ENCODE data around the gene CHID1. TPM values are rescaled to one million over a fixed set of nuclear protein-coding genes. Genes with fewer than 3 reads are reported as not detected.

The CHID1 gene
- total and polyA plus RNA-seq, 7 experiments from 2014 or later = 30.8 to 61.0 (median 55.3) TPM

DNA sequence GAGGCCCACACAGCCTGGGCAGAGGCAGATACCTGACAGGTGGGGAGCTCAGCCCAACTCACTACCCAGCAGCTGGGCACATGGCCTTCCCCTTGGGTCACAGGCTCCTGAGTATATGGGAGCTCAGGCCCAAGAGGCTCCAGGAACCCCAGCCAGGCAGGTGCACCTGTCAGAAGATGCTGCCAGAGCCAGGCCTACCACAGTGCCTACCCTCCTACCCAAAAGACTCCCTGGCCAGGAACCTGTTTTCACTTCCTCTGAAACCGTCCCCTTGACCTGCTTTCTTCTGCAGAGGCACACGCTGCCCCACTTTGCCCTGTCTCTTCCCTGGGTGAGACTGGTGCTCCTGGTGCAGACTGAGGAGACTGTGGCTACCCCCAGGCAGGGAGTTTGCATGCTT, 2.9 kb downstream of the CHID1 start:
- Mint-ChIP-seq H3K4me3 (peak overlapping the region in 5 of 10 donors; percentile 38 to 61 (median 47)), H3K4me1 (peaks cover 18 to 24% (median 22%) of the 10 kb centered on the region in 7 donors), H3K36me3 (peaks cover 0 to 25% (median 2%) of the 10 kb centered on the region in 5 donors), H3K27ac (peak overlapping the region in 1 of 9 donors; percentile 36), H3K27me3 (no peaks in the 10 kb centered on the region), H3K9me3 (no peaks in the 10 kb centered on the region)
- no peak overlapping the region for H3K27ac ChIP-seq (ENCODE audit: low read depth, low read length)
- H3K36me3 ChIP-seq (ENCODE audit: control insufficient read depth in 2 of 3, insufficient read depth in 3 of 3, low read length in 3 of 3) = peaks cover 0 to 31% (median 0%) of the 10 kb centered on the region in 3 experiments
- no peaks in the 10 kb centered on the region for H3K9me3 ChIP-seq (ENCODE audit: control insufficient read depth in 2 of 3, low read length in 3 of 3)
- no peak overlapping the region for H3K4me3 ChIP-seq (ENCODE audit: low read length)
- peaks cover 4 to 10% of the 10 kb centered on the region in 2 donors for H3K4me1 ChIP-seq (ENCODE audit: control insufficient read depth in 2 of 2, insufficient read depth in 2 of 2, low read length in 2 of 2)
- CTCF ChIA-PET = no interaction called here
- intact Hi-C loops (cut with micrococcal nuclease) = no loop called here
- POLR2A ChIA-PET = interaction anchor here (0.6 kb wide), 1 partner anchor 601 kb away, joined by 3 read pairs; no protein-coding TSS in a partner anchor
- DNase-seq (no peak), ATAC-seq (no peak)
- no peaks in the 10 kb centered on the region for H3K27me3 ChIP-seq (ENCODE audit: control insufficient read depth in 2 of 2, insufficient read depth in 2 of 2, low read length in 2 of 2)

DNA sequence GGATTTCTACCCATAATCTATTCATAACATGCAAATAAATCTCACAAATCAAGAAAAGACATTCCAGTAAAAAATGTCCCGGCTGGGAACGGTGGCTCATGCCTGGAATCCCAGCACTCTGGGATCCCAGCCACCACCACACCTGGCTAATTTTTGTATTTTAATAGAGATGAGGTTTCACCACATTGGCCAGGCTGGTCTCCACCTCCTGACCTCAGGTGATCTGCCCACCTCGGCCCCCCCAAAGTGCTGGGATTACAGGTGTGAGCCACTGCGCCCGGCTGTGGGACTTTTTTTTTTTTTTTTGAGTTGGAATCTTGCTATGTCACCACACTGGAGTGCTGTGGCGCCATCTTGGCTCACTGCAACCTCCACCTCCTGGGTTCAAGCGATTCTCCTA, 4.7 kb downstream of the CHID1 start:
- H3K36me3 ChIP-seq (ENCODE audit: control insufficient read depth in 2 of 3, insufficient read depth in 3 of 3, low read length in 3 of 3) = peaks cover 0 to 49% (median 12%) of the 10 kb centered on the region in 3 experiments
- H3K4me1 ChIP-seq (ENCODE audit: control insufficient read depth in 2 of 2, insufficient read depth in 2 of 2, low read length in 2 of 2) = peaks cover 0 to 6% of the 10 kb centered on the region in 2 donors
- no peak overlapping the region for H3K27ac ChIP-seq (ENCODE audit: low read depth, low read length)
- no peaks in the 10 kb centered on the region for H3K9me3 Mint-ChIP-seq
- no peak for DNase-seq
- no peak overlapping the region for H3K4me3 ChIP-seq (ENCODE audit: low read length)
- H3K27ac Mint-ChIP-seq = no peak overlapping the region
- ChIA-PET POLR2A (no interaction called here), CTCF (no interaction called here)
- intact Hi-C loops (cut with micrococcal nuclease) = no loop called here
- H3K27me3 Mint-ChIP-seq = no peaks in the 10 kb centered on the region
- ATAC-seq = no peak
- no peak overlapping the region for H3K4me3 Mint-ChIP-seq
- no peaks in the 10 kb centered on the region for H3K9me3 ChIP-seq (ENCODE audit: control insufficient read depth in 2 of 3, low read length in 3 of 3)
- no peaks in the 10 kb centered on the region for H3K27me3 ChIP-seq (ENCODE audit: control insufficient read depth in 2 of 2, insufficient read depth in 2 of 2, low read length in 2 of 2)
- peaks cover 16 to 19% (median 18%) of the 10 kb centered on the region in 7 donors for H3K4me1 Mint-ChIP-seq
- H3K36me3 Mint-ChIP-seq = peaks cover 5 to 39% (median 7%) of the 10 kb centered on the region in 5 donors

DNA sequence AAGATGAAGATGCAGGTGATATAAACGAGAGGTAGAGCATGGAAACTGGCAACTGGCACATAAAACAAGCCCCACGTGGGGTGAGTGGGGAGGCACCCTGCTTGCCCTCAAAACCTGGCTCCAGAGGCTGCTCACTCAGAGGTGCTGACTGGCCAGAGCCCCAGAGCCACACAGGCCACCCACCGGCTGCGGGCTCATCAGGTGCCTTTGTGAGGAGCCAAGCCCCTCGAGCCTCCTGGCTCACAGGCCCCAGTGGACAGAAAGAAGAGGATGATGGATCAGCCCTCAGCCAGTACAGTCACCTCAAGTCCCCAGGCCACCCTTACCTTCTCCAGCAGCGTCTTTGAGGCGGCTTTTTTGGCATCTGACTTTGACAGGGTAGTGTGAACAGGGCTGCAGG, 6.2 kb downstream of the CHID1 start:
- no peak overlapping the region for H3K27ac Mint-ChIP-seq
- peaks cover 5 to 44% (median 11%) of the 10 kb centered on the region in 5 donors for H3K36me3 Mint-ChIP-seq
- no peaks in the 10 kb centered on the region for H3K4me1 ChIP-seq (ENCODE audit: control insufficient read depth in 2 of 2, insufficient read depth in 2 of 2, low read length in 2 of 2)
- H3K4me3 ChIP-seq (ENCODE audit: low read length) = no peak overlapping the region
- ChIA-PET POLR2A (no interaction called here), CTCF (no interaction called here)
- no peak for ATAC-seq
- intact Hi-C loops (cut with micrococcal nuclease) = no loop called here
- H3K27me3 Mint-ChIP-seq = no peaks in the 10 kb centered on the region
- no peaks in the 10 kb centered on the region for H3K27me3 ChIP-seq (ENCODE audit: control insufficient read depth in 2 of 2, insufficient read depth in 2 of 2, low read length in 2 of 2)
- H3K4me1 Mint-ChIP-seq = peaks cover 12 to 16% (median 14%) of the 10 kb centered on the region in 7 donors
- no peaks in the 10 kb centered on the region for H3K9me3 Mint-ChIP-seq
- DNase-seq = no peak
- H3K27ac ChIP-seq (ENCODE audit: low read depth, low read length) = no peak overlapping the region
- H3K4me3 Mint-ChIP-seq = no peak overlapping the region
- H3K36me3 ChIP-seq (ENCODE audit: control insufficient read depth in 2 of 3, insufficient read depth in 3 of 3, low read length in 3 of 3) = peaks cover 0 to 60% (median 17%) of the 10 kb centered on the region in 3 experiments
- H3K9me3 ChIP-seq (ENCODE audit: control insufficient read depth in 2 of 3, low read length in 3 of 3) = no peaks in the 10 kb centered on the region

DNA sequence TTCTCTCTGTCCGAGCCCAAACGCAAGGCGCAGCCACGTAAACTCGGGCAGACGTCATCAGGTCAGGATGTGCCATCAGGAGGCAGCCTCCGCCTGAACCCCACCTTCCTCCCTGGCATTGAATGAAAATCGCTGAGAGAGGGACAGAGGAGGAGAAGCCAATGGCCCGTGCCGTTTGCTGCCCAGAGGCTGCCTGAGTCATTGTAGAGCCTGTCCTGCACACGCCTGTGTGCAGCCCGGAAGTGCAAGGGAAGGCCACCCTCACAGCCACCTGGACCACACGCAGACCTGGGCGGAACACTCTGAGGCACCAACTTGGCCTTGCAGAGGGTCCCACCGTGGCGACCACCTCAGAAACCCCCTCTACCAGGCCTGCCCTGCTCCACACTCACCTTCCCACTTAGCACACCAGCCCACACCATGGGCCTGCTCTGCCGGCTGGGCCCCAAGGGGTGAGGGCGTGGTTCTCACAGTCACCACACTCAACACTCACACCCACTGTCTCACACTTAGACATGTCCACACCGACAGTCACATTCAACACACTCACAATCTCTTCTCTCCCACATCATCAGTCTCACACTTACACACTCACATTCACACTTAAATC, 9.1 kb downstream of the CHID1 start:
- H3K27ac ChIP-seq (ENCODE audit: low read depth, low read length) = no peak overlapping the region
- intact Hi-C loops (cut with micrococcal nuclease) = no loop called here
- no peak overlapping the region for H3K4me3 ChIP-seq (ENCODE audit: low read length)
- Mint-ChIP-seq H3K36me3 (peaks cover 5 to 44% (median 11%) of the 10 kb centered on the region in 5 donors), H3K9me3 (no peaks in the 10 kb centered on the region), H3K27ac (no peak overlapping the region), H3K4me1 (peaks cover 0 to 10% (median 4%) of the 10 kb centered on the region in 7 donors), H3K27me3 (no peaks in the 10 kb centered on the region), H3K4me3 (no peak overlapping the region)
- POLR2A ChIA-PET = no interaction called here
- H3K4me1 ChIP-seq (ENCODE audit: control insufficient read depth in 2 of 2, insufficient read depth in 2 of 2, low read length in 2 of 2) = no peaks in the 10 kb centered on the region
- H3K36me3 ChIP-seq (ENCODE audit: control insufficient read depth in 2 of 3, insufficient read depth in 3 of 3, low read length in 3 of 3) = peaks cover 0 to 72% (median 17%) of the 10 kb centered on the region in 3 experiments
- H3K9me3 ChIP-seq (ENCODE audit: control insufficient read depth in 2 of 3, low read length in 3 of 3) = no peaks in the 10 kb centered on the region
- DNase-seq = no peak
- H3K27me3 ChIP-seq (ENCODE audit: control insufficient read depth in 2 of 2, insufficient read depth in 2 of 2, low read length in 2 of 2) = no peaks in the 10 kb centered on the region
- no peak for ATAC-seq
- CTCF ChIA-PET = no interaction called here

DNA sequence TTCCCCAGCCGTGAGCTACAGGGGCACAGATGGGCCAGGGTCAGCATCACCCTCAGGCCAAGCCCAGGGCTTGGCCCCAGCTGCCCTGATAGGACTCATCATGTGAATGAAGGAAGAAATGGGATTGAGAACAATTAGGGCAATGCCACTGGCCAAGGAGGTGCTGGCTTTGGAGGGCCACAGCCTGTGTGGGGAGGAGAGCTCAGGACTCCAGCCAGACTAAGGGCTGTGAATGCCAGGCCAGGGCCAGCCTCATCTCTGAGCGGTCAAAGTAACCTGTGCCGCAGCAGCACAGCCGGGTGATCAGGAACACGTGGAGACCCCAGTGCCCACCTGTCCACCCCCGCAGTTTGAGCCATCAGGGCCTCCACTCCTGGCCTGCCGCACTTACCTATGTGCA, 10.1 kb downstream of the CHID1 start:
- intact Hi-C loops (cut with micrococcal nuclease) = no loop called here
- Mint-ChIP-seq H3K36me3 (peaks cover 5 to 38% (median 11%) of the 10 kb centered on the region in 5 donors), H3K9me3 (no peaks in the 10 kb centered on the region), H3K27ac (no peak overlapping the region), H3K4me1 (peaks cover 0 to 10% (median 1%) of the 10 kb centered on the region in 7 donors), H3K27me3 (no peaks in the 10 kb centered on the region), H3K4me3 (no peak overlapping the region)
- no peaks in the 10 kb centered on the region for H3K9me3 ChIP-seq (ENCODE audit: control insufficient read depth in 2 of 3, low read length in 3 of 3)
- no peaks in the 10 kb centered on the region for H3K4me1 ChIP-seq (ENCODE audit: control insufficient read depth in 2 of 2, insufficient read depth in 2 of 2, low read length in 2 of 2)
- H3K27me3 ChIP-seq (ENCODE audit: control insufficient read depth in 2 of 2, insufficient read depth in 2 of 2, low read length in 2 of 2) = no peaks in the 10 kb centered on the region
- H3K27ac ChIP-seq (ENCODE audit: low read depth, low read length) = no peak overlapping the region
- ATAC-seq (no peak), DNase-seq (no peak)
- H3K4me3 ChIP-seq (ENCODE audit: low read length) = no peak overlapping the region
- ChIA-PET CTCF (no interaction called here), POLR2A (no interaction called here)
- H3K36me3 ChIP-seq (ENCODE audit: control insufficient read depth in 2 of 3, insufficient read depth in 3 of 3, low read length in 3 of 3) = peaks cover 0 to 72% (median 17%) of the 10 kb centered on the region in 3 experiments

DNA sequence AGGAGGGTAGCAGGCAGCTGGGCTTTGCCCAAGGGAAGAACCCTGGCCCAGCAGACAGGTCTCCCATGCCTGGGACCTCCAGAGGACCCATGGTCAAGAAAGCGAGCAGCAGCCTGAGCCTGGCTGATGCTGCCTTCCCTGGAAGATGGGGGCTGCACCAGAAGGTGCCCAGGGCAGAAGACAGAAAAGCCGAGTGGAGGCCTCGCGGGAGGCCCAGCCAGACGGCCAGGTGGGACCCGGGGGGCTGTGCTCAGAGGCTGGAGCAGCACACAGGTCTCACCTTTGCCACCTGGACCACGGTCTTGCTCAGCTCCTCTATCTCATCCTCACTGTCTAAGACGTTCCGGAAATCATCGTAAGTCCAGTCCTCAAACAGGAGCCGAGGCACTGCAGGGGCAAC, 10.9 kb downstream of the CHID1 start:
- POLR2A ChIA-PET = no interaction called here
- no peak overlapping the region for H3K27ac Mint-ChIP-seq
- Histone ChIP-seq H3K27me3 (ENCODE audit: control insufficient read depth in 2 of 2, insufficient read depth in 2 of 2, low read length in 2 of 2) (no peaks in the 10 kb centered on the region), H3K9me3 (ENCODE audit: control insufficient read depth in 2 of 3, low read length in 3 of 3) (no peaks in the 10 kb centered on the region), H3K4me3 (ENCODE audit: low read length) (no peak overlapping the region), H3K36me3 (ENCODE audit: control insufficient read depth in 2 of 3, insufficient read depth in 3 of 3, low read length in 3 of 3) (peaks cover 0 to 70% (median 17%) of the 10 kb centered on the region in 3 experiments), H3K27ac (ENCODE audit: low read depth, low read length) (no peak overlapping the region), H3K4me1 (ENCODE audit: control insufficient read depth in 2 of 2, insufficient read depth in 2 of 2, low read length in 2 of 2) (no peaks in the 10 kb centered on the region)
- intact Hi-C loops (cut with micrococcal nuclease) = no loop called here
- ATAC-seq (no peak), DNase-seq (no peak)
- H3K27me3 Mint-ChIP-seq = no peaks in the 10 kb centered on the region
- H3K4me1 Mint-ChIP-seq = peaks cover 0 to 12% (median 0%) of the 10 kb centered on the region in 7 donors
- peaks cover 5 to 37% (median 11%) of the 10 kb centered on the region in 5 donors for H3K36me3 Mint-ChIP-seq
- no peaks in the 10 kb centered on the region for H3K9me3 Mint-ChIP-seq
- CTCF ChIA-PET = no interaction called here
- H3K4me3 Mint-ChIP-seq = no peak overlapping the region

DNA sequence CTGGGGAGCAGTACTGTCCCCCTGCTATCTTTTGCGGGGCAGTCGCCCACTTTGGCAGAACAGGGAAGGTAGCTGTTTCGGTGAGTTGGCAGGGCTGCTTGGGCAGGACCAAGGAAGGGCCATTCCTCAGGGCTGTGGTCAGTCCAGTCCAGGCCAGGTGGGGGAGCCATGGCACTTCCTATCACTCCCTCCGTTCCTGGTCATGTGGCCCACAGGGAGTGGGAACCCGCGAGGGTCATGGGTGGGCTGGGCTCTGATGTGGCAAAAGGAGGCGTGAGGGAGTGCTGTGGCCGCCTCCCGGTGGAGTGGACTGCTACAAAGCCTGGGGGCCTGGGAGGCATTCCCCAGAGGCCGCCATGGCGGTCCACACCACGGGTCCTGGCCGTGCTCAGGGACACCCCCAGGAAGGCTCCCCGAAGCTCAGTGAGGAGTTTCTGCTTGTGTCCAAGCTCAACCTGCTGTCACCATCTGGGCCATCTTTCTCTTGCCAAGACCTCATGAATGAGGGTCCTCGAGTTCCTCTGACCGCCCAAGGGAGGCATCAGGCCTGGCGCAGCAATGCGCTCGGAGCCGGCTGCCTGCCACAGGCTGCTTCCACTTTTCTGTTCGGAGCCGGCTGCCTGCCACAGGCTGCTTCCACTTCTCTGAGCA, 11.9 kb downstream of the CHID1 start:
- H3K4me3 Mint-ChIP-seq = no peak overlapping the region
- peaks cover 4 to 26% (median 5%) of the 10 kb centered on the region in 5 donors for H3K36me3 Mint-ChIP-seq
- ChIA-PET POLR2A (no interaction called here), CTCF (no interaction called here)
- Histone ChIP-seq H3K27me3 (ENCODE audit: control insufficient read depth in 2 of 2, insufficient read depth in 2 of 2, low read length in 2 of 2) (no peaks in the 10 kb centered on the region), H3K4me3 (ENCODE audit: low read length) (no peak overlapping the region), H3K9me3 (ENCODE audit: control insufficient read depth in 2 of 3, low read length in 3 of 3) (no peaks in the 10 kb centered on the region), H3K36me3 (ENCODE audit: control insufficient read depth in 2 of 3, insufficient read depth in 3 of 3, low read length in 3 of 3) (peaks cover 0 to 59% (median 17%) of the 10 kb centered on the region in 3 experiments), H3K27ac (ENCODE audit: low read depth, low read length) (no peak overlapping the region), H3K4me1 (ENCODE audit: control insufficient read depth in 2 of 2, insufficient read depth in 2 of 2, low read length in 2 of 2) (no peaks in the 10 kb centered on the region)
- ATAC-seq = no peak
- H3K27ac Mint-ChIP-seq = no peak overlapping the region
- DNase-seq = no peak
- no peaks in the 10 kb centered on the region for H3K9me3 Mint-ChIP-seq
- H3K4me1 Mint-ChIP-seq = peaks cover 0 to 7% (median 0%) of the 10 kb centered on the region in 7 donors
- intact Hi-C loops (cut with micrococcal nuclease) = no loop called here
- H3K27me3 Mint-ChIP-seq = no peaks in the 10 kb centered on the region

Measured in naive thymus-derived CD4-positive, alpha-beta T cell (primary cell).